PC-3 (cell line): ENCODE results near the gene SRSF12.

Experiments
- CTCF ChIP-seq: fragments of 300-600 bp; sonication (generic); conservative IDR thresholded peaks from 2 replicates; pipeline ENCODE4 v1.5.1; 2017; ENCODE audit warnings: antibody characterized with exemption, low read depth, mild to moderate bottlenecking, low read length
- EZH2 ChIP-seq: fragments of 300-600 bp; sonication (generic); IDR thresholded peaks from one replicate; pipeline ENCODE4 v1.6.1; 2017; ENCODE audit warnings: antibody characterized with exemption, mild to moderate bottlenecking, low read length; ENCODE audit not compliant: unreplicated experiment

DNA sequence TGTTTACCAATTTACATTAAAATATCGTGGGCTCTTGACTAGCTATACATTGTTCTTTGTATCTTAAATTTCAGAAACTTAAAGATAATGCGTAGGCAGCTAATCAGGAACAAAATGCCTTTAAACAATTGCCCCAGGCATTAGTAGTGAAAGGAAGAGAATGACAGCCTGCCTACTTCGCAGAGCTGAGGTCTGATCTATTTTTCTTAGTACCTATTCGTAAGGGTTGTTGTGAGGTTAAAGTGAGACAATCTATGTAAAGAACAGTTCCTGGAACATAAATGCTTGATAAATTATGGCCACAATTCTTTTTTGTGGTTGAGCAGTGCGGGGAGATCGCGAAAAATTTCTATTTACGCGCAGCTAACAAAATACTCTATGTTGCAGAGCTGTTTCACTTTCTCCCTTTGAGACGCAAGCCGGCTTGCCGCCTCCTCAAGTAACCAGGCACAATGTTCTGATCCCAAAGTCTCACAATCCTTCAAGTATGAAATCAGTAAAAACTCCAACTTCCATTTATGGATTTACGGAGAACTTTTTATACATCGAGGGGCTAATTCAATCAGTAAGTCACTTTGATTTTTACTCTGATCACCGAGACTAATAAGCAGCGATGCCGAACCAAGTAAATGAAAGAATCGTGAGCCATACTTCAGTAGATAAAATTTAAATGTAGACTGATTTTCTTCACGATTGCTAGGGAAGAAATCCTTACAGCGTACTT lies 38.2 kb downstream of the SRSF12 start:
- TF ChIP-seq CTCF: no peak
- TF ChIP-seq EZH2: no peak
